ENCODE measurements around the gene PRKACB. TPM values are rescaled to one million over a fixed set of nuclear protein-coding genes. Genes with fewer than 3 reads are reported as not detected.

PRKACB gene
- total RNA-seq, 2 donors from 2014 or later: 85.2 to 149 TPM

- Histone ChIP-seq H3K9me3 (no peaks in the 10 kb centered on the region), H3K4me1 (no peaks in the 10 kb centered on the region), H3K4me3 (no peak overlapping the region), H3K36me3 (no peaks in the 10 kb centered on the region), H3K27me3 (no peaks in the 10 kb centered on the region), H3K27ac (no peak overlapping the region), H3K9ac (ENCODE audit: low read depth in 2 of 2, low read length in 2 of 2) (no peak overlapping the region)
- intact Hi-C loops (cut with DNase I): no loop called here
- no peak for DNase-seq
- TF ChIP-seq, protein P1, sequence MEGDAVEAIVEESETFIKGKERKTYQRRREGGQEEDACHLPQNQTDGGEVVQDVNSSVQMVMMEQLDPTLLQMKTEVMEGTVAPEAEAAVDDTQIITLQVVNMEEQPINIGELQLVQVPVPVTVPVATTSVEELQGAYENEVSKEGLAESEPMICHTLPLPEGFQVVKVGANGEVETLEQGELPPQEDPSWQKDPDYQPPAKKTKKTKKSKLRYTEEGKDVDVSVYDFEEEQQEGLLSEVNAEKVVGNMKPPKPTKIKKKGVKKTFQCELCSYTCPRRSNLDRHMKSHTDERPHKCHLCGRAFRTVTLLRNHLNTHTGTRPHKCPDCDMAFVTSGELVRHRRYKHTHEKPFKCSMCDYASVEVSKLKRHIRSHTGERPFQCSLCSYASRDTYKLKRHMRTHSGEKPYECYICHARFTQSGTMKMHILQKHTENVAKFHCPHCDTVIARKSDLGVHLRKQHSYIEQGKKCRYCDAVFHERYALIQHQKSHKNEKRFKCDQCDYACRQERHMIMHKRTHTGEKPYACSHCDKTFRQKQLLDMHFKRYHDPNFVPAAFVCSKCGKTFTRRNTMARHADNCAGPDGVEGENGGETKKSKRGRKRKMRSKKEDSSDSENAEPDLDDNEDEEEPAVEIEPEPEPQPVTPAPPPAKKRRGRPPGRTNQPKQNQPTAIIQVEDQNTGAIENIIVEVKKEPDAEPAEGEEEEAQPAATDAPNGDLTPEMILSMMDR (IDR thresholded peaks at IDR 0.05): no peak
These were observed 12.1 kb downstream of the PRKACB start for GRCh38 chr1:84156210-84156621.

DNA sequence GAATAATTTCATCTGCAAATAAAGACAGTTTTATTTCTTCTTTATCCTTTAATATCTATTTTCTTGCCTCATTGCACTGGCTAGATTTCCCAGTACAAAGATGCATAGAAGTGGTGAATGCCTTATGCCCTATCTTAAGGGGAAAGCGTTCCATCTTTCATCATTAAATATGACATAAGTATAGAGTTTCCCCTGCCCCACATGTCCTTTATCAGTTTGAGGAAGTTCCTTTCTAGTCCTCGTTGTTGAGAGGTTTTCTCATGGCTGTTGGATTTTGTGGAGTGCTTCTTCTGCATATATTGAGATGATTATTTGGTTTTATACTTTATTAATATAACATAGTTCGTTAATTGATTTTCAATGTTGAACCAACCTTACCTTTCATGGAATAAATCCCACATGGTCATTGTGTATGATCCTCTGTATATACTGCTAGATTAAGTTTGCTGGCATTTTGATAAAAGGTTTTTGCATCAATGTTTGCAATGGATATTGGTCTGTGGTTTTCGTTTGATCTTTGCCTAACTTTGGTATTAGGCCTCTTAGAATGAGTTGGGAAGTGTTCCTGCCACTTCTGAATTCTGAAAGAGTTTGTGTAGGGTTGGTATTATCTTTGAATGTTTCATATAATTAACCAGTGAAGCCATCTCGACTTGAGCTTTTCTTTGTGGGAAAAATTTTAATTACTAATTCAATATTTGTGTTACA lies 15.6 kb downstream of the PRKACB start:
- H3K36me3 ChIP-seq: no peaks in the 10 kb centered on the region
- no peaks in the 10 kb centered on the region for H3K27me3 ChIP-seq
- H3K4me1 ChIP-seq: no peaks in the 10 kb centered on the region
- H3K4me3 ChIP-seq: no peak overlapping the region
- TF ChIP-seq, protein P1 (IDR thresholded peaks at IDR 0.05): no peak
- intact Hi-C loops (cut with DNase I): no loop called here
- no peak for DNase-seq
- no peak overlapping the region for H3K9ac ChIP-seq (ENCODE audit: low read depth in 2 of 2, low read length in 2 of 2)
- H3K9me3 ChIP-seq: no peaks in the 10 kb centered on the region
- H3K27ac ChIP-seq: no peak overlapping the region

- H3K27me3 ChIP-seq: no peaks in the 10 kb centered on the region
- no peaks in the 10 kb centered on the region for H3K36me3 ChIP-seq
- DNase-seq: no peak
- TF ChIP-seq, protein P1 (IDR thresholded peaks at IDR 0.05): no peak
- no peaks in the 10 kb centered on the region for H3K9me3 ChIP-seq
- H3K4me1 ChIP-seq: no peaks in the 10 kb centered on the region
- H3K27ac ChIP-seq: no peak overlapping the region
- intact Hi-C loops (cut with DNase I): no loop called here
- H3K9ac ChIP-seq (ENCODE audit: low read depth in 2 of 2, low read length in 2 of 2): no peak overlapping the region
- H3K4me3 ChIP-seq: no peak overlapping the region
These were observed 18.2 kb downstream of the PRKACB start for GRCh38 chr1:84162295-84162694.

- no peak for DNase-seq
- H3K9ac ChIP-seq (ENCODE audit: low read depth in 2 of 2, low read length in 2 of 2): no peak overlapping the region
- intact Hi-C loops (cut with DNase I): no loop called here
- no peak overlapping the region for H3K27ac ChIP-seq
- H3K36me3 ChIP-seq: no peaks in the 10 kb centered on the region
- no peak overlapping the region for H3K4me3 ChIP-seq
- H3K4me1 ChIP-seq: no peaks in the 10 kb centered on the region
- TF ChIP-seq, protein P1 (IDR thresholded peaks at IDR 0.05): no peak
- no peaks in the 10 kb centered on the region for H3K27me3 ChIP-seq
- no peaks in the 10 kb centered on the region for H3K9me3 ChIP-seq
These were observed 19.3 kb downstream of the PRKACB start for GRCh38 chr1:84163123-84163931.

DNA sequence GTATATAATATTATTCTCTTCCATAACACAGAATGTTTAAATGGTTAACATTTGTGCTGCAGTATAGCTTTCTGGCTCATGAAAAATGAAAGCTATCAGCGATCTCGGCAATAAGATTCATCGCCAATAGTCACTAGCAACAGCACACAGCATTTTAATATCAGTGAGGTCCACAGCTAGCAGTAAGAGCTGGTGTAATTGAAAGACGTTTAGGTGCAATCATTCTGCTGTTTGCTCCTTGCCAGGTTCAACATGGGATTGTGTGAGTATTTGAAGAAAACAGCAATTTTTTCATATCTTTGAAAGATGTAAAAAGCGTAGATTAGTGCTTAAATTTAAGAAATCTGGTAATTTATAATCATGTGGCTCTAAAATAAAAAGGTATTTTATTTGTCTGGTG lies 20.1 kb downstream of the PRKACB start:
- Histone ChIP-seq H3K9me3 (no peaks in the 10 kb centered on the region), H3K27me3 (no peaks in the 10 kb centered on the region), H3K4me1 (no peaks in the 10 kb centered on the region), H3K9ac (ENCODE audit: low read depth in 2 of 2, low read length in 2 of 2) (no peak overlapping the region), H3K4me3 (no peak overlapping the region), H3K27ac (no peak overlapping the region), H3K36me3 (no peaks in the 10 kb centered on the region)
- intact Hi-C loops (cut with DNase I): no loop called here
- TF ChIP-seq, protein P1 (IDR thresholded peaks at IDR 0.05): no peak
- DNase-seq: no peak

All from colonic mucosa (tissue), 4 donors.